Fibroblast of the conjunctiva (primary cell): Measurements from ENCODE around the gene ANKUB1.
"Not testable (repeated sequence)": the region's sequence is repeated elsewhere in the genome, so short reads cannot be mapped to it uniquely, and the experiment has no call there.

Experiments
- DNase-seq: peaks from one replicate; pipeline ENCODE4 v3.0.0-alpha.2; 2010; ENCODE audit warnings: low read depth

The ANKUB1 gene, protein sequence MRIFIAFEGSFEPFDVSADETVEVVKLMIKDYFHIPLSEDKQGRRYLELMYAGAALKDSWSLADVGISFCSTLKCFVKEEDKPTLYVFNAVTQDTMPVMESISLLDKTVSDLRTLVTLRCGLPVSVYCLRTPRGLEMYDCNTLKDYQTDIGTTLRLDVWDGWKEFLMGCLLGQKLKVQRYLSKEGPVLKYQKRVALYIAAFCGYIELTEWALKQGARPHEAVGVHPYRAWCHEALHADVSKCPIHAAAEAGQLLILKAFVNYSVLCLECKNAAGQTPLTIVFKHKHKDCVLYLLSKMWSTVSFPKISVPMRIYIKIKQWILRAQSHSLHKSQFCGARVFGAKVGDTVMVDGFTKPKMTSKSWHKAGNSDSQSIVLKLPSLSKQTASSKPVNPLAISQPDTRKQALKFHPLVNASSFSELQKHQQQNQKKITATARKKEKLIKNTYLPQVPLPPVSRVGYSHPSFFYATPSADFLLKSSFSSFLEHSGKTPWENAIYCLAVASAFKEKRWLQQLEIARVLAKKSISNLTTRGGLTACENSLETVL

GRCh38 chr3:149792452-149793270 is at the start of gene ANKUB1:
TSS of gene ANKUB1 (minus strand) at chr3:149792554. CDS start at chr3:149792366, 188 bp downstream.
- no peak for DNase-seq

- no peak for DNase-seq
Observed at GRCh38 chr3:149839896-149840295, 47.5 kb upstream of the ANKUB1 start.

DNA sequence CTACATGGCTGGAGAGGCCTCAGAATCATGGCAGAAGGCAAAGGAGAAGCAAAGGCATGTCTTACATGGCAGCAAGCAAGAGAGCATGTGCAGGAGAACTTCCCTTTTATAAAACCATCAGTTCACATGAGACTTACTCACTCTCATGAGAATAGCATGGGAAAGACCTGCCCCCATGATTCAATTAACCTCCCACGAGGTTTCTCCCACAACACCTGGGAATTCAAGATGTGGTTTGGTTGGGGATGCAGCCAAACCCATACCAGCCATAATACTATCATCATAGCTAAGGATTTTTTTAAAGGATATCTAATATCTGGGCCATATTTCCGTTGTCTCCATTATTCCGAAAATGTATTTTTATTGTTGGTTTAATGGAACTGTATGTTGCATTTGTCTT is 47.1 kb upstream of the ANKUB1 start:
- DNase-seq, result not testable (repeated sequence)

DNA sequence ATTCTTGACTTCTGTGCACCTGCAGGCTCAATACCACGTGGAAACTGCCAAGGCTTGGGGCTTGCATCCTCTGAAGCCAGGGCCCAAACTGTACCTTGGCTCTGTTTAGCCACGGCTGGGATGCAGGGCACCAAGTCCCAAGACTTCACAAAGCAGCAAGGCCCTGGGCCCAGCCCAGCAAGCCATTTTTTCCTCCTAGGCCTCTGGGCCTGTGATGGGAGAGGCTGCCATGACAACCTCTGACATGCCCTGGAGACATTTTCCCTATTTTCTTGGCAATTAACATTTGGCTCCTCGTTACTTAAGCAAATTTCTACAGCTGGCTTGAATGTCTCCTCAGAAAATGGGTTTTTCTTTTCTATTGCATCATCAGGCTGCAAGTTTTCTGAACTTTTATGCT is 46.1 kb upstream of the ANKUB1 start:
- DNase-seq, result not testable (repeated sequence)

GRCh38 chr3:149833241-149833640 is 40.9 kb upstream of the ANKUB1 start:
- no peak for DNase-seq

- DNase-seq, result no peak
Observed at GRCh38 chr3:149832086-149832485, 39.7 kb upstream of the ANKUB1 start.

DNA sequence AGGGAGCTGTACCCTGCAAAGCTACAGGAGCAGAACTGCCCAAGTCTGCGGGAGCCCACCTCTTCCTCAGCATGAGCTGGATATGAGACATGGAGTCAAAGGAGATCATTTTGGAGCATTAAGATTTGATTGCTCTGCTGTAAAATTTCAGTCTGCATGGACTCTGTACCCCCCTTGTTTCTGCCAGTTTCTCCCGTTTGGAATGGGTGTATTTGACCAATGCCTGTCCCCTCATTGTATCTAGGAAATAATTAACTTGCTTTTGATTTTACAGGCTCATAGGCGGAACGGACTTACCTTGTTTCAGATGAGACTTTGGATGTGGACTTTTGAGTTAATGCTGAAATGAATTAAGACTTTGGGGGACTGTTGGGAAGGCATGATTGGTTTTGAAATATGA is 39.0 kb upstream of the ANKUB1 start:
- no peak for DNase-seq

- DNase-seq, result no peak
Observed at GRCh38 chr3:149830902-149831301, 38.5 kb upstream of the ANKUB1 start.

- DNase-seq, result not testable (repeated sequence)
Observed at GRCh38 chr3:149829631-149830030, 37.3 kb upstream of the ANKUB1 start.

- DNase-seq, result no peak
Observed at GRCh38 chr3:149828390-149828789, 36.0 kb upstream of the ANKUB1 start.

GRCh38 chr3:149826636-149827035 is 34.3 kb upstream of the ANKUB1 start:
- no peak for DNase-seq

DNA sequence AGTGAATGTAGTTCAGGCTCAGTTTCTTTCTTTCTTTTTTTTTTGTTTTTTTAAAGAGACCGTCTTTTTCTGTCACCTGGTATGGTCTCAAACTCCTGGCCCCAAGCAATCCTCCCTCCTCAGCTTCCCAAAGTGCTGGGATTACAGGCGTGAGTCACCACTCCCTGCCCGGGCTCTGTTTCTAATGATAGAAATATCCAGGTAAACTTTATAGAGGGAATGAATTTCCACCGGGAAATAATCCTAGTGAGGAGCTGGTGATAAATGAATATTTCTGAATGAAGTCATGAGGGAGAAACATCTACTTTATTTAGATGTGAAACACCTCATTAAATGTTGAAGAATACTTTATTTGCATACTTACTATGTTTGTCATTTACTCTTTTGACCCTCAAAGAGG is 27.8 kb upstream of the ANKUB1 start:
- no peak for DNase-seq

DNA sequence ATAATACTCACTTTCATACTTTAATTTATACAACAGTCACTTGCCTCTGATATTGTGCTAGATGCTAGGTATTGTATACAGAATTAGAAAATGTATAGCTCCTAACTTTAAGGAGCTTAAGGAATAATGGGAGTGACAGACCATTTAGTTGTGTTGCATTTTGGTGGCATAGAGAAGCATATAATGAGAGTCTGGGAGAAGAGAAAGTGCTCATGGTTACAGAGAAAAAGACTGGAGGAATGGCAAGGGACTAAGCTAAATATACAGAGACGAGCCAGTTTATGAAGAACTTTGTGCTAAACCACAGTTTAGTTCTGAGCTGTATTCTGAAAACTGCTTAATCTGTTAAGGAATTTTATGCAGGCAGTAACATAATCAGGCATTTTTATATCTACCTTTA is 27.1 kb upstream of the ANKUB1 start:
- no peak for DNase-seq

DNA sequence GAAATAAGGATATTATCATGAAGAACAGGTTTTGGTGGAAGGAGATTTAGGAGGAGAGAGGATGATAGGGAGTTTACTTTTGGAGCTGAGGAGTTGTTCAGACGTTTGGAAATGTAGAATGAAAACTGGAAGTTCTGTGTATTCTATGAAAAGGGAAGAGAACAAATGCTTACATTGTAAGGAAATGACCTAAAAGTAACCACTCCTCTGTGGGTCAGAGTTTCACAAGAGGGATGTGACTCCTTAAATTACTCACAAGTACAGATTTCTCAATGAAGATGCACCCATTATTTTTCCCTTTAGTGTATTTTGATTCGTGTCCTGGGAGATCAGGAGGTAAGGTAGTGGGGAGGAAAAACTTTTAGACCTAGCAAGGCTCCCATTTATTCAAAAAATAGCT is 24.6 kb upstream of the ANKUB1 start:
- peak; percentile 21 for DNase-seq

GRCh38 chr3:149816311-149816710 is 24.0 kb upstream of the ANKUB1 start:
- no peak for DNase-seq

- no peak for DNase-seq
Observed at GRCh38 chr3:149815728-149816127, 23.4 kb upstream of the ANKUB1 start.

DNA sequence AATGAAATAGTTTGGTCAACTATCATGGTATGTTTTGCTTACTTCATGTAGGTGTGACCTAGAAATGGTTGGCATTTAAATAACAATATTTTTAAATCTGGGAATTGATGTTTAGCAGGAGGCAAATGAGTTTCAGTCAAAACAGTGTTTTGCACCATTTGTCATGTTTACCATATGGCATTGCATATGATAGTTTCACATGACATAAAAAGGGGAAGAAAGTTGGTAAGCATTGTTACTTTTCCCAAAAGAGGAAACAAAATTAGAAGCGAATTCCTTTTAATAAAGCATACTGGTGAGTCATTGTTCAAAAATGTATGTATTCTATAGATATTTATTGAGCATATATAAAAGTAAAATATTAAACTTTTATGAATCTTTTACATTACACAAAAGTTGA is 23.0 kb upstream of the ANKUB1 start:
- DNase-seq, result no peak

DNA sequence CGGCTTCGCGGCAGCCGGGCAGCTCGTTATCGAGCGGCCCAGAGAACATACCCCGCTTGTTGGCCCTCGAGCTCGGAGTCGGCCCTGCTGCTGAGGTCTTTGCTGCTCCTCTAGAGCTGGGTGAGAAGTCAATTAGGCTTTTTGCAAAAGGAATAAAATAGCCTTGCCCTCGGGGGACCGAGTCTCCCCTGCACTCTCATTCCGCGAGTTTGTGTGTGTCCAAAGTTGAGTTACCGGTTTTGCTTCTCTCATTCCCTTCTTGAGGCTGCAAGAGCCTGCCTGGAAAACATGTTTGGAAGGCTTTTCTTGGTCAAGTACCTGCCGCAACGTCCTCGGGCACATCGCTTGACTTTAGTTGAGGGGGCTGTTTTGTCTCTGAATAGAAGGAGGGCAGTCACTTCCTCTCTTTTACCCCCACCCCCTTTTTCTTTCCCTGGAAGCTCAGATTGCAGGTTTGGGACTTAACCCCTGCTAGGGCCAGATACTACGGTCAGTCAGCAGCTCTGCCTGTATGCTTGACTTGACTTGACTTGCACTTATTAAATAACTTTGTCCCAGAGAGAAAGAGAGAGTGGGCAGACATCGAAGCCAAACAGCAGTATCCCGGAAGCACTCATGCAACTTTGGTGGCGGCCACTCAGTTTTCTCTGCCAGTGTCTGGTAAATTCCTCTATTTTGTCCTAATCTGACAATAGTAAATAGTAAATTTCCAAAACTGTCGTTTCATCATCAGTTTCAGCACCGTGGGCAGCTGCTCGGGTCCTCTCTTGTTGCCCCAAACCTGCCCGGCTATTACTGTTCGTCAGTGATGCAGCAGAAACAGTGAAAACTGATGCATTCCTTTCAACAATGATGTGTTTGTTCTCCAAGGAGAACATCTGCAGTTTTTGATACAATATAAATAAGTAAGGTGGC is 21.3 kb upstream of the ANKUB1 start:
- no peak for DNase-seq

DNA sequence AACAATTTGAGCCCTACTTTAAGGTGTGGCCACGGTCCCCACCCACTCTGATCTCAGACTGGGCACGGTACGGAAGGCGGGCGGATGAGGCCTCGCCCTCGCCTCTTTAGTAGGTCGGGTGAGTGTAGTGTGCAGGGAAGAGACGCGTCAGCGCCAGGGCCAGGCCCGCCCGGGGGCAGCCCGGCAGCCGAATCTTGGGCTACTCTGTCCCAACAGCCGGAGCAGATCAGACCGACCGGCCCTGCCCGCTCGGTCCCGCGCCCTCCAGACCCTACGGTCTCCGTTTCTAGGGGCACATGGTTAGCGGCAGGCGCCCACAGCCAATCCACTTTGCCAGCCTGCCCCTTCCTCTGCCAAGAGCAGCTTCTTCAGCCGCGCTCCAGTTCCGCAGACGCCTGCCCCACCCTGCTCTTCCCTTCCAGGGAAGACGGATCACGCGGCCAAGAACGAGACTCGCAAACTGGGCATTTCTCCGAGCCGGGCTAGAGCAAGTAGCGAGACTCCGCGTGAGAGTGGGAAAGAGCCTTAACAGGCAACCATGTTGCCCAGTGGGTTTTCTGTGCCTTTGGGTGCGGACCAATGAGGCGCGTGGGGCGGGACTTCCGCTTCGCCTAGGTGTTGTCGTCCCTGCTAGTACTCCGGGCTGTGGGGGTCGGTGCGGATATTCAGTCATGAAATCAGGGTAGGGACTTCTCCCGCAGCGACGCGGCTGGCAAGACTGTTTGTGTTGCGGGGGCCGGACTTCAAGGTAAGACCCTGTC is 20.4 kb upstream of the ANKUB1 start, which contains the start of gene RNF13:
TSS of gene RNF13 (plus strand) at position 610 of the 761 bp plus-strand sequence. CDS start 32,812 bp downstream, outside the sequence.
- DNase-seq, result peak; percentile 87

DNA sequence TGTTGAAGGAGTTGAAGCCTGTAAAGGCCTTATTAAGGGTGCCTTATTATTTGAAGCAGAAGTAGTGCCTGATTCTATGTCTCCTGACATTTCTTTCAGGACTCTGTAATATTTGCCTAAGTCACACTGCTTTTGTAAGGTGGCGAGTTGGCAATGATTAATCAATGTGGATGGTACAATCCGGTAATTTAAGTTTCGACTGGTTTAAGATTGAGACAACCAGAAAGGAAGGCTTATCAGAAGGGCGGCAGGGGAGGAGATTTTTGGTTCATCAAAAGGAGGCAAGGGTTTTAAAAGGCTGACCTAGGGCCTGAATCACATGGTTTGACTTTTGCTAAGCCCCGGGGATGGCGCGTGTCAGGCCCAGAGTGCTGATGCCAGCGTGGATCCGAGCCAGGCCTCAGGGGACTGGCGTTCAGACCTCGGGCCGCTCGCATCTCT is 19.8 kb upstream of the ANKUB1 start:
- no peak for DNase-seq

- no peak for DNase-seq
Observed at GRCh38 chr3:149810846-149811245, 18.5 kb upstream of the ANKUB1 start.
